HG02870 (cell line): ENCODE data around the gene POC1A.
"Not testable (repeated sequence)": the region's sequence is repeated elsewhere in the genome, so short reads cannot be mapped to it uniquely, and the experiment has no call there.

ENCODE experiments used
- ATAC-seq: cut with Tn5 transposase; IDR thresholded peaks from one replicate; pipeline ENCODE4 v1.9.1; 2021; ENCODE audit warnings: mild to moderate bottlenecking, moderate library complexity; ENCODE audit not compliant: unreplicated experiment

POC1A gene

DNA sequence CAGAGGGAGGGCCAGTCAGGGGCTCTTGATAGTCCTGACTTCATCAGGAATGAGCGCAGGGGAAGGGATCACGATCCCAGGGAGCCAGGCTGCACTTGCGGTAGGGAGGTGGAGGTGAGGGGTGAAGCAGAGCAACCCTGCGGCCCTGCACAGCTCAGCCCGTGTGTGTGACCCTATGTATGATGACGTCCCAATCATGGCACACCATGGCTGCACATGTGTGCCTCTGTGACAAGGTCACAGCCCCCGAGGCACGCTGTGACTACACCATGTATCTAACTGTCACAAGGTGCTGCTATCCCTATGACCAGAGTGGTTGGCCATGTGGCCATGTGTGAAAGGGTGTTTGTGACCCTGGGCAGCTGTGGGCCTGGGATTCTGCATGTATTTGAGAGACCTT lies 30.5 kb upstream of the POC1A start:
- no peak for ATAC-seq

DNA sequence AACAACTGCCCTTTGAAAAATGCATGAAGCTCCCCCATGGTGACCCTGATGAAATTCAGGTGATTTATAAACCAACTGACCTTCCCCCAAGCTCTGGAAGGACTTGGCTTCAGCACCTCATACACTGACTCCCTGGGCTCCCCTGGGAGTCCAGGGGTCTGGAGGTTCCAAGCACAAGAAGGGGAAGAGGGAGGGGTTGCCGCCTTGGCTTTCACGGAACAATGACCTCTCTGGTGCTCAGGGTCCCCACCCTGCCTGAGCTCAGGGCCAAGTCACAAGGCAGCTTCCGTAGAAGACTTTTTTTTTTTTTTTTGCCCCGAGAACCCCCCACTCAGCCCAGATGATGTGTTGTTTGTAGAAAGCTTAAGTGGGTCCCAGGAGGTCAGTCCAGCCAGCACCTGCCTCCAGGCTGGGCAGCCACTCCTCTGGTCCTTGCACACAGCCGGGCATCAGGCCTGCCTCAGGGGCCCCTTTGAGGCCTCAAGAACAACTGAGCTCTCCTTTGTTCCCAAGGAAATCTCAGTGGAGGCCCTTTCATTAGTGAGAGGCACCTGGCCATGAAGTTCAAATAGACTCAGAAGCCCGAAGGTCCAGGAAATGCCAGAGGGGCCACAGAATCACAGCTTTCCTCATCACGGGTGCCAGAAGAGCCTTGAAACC lies 29.7 kb upstream of the POC1A start:
- no peak for ATAC-seq

DNA sequence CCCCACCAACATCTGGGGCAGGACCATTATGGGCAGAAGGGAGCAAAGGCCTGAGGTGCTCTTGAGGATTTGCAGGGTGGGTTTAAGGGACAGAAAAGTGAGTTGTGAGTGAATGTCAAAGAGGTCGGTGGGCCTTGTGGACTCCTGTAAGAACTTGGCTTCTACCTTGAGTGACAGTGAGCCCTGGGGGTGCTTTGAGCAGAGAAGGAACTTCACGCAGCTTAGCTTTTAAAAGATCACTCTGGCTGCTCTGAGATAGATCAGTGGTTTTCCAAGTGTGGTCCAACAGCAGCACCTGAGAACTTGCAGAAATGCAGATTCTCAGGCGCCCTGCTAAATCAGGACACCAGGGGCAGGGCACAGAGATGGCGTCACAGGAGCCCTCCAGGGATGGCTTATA lies 28.5 kb upstream of the POC1A start:
- ATAC-seq, result no peak

DNA sequence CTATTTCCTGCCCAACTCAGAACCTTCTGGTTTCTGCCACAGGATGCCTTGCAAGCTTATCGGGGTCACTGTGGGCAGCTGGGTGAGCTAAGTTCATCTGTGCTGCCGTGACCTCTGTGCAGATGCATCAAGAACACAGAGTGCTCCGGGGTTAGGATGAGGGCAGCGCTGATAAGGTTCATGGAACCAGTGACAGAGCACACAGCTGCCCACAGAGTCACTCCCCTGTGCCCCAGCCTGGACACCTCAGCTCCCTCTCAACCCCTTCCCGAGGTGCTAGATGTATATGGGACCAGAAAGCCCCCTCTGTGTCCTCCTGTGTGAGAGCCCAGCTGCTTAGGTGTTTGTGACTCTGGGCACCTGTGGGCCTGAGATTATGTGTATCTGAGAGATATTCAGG lies 28.0 kb upstream of the POC1A start:
- no peak for ATAC-seq

DNA sequence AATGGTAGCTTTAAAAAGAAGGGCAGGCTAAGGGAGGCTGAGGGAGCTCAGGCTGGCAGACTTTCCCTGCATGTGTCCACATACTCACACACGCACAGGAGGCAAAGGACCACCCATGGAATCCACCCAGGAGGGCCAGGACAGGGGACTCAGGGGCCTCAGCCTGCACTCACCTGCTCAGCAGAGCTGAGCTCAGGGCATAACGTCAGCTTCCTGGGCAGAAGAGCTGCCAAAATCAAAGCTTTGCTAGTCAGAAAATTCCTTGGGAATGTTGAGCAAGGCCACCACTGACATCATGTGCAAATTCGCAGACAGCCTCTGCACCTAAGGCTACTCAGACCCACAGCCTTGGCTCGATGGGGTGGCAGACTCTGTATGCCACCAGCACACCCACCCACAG lies 27.3 kb upstream of the POC1A start:
- ATAC-seq, result no peak

DNA sequence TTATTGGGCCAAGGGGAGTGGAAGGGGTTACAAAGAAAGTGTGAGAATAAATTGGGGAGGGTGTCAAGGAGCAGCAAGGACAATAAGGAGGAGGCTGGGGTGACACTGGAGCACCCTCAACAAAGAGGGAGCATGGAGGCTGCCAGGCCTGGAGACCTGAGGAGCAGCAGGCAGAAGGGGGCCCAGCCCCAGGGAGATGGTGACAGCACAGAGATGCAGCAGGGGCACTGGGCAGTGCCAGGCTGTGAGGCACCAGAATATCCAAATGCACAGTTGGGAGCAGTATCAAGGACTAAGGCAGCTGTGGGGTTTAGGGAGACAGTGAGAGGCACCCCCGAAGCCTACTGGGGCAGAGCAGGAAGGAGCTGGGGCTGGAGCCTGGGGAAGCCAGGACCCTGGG lies 24.3 kb upstream of the POC1A start:
- ATAC-seq, result no peak

DNA sequence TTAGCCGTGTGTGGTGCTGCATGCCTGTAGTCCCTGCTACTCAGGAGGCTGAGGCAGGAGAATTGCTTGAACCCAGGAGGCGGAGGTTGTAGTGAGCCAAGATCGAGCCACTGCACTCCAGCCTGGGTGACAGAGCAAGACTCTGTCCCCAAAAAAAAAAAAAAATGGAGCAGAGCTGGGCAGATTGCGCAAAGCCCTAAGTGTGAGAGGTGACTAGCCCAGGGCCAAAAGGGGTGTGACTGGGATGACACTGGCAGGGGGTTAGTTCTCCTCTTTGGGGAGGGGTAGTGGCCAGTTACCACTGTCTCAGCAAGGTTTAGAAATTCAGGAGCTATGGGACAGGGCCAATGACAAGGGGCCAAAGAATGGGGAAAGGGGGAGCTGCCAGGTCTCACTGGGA lies 23.9 kb upstream of the POC1A start:
- not testable (repeated sequence) for ATAC-seq

DNA sequence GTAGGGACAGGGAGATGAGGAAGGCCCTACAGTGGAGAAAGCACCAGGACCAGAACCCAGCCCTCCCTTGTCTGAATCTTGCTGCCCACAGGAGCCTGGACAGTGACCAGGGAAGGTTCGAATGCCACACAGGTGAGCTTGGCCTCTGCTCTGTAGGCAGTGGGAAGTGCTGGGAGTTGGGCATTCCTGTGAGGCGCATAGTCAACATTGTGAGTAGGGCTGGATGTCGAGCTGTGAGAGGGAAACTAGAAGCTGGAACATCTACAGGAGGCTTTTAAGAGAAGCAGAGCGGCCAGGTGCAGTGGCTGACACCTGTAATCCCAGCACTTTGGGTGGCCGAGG lies 23.4 kb upstream of the POC1A start:
- no peak for ATAC-seq

DNA sequence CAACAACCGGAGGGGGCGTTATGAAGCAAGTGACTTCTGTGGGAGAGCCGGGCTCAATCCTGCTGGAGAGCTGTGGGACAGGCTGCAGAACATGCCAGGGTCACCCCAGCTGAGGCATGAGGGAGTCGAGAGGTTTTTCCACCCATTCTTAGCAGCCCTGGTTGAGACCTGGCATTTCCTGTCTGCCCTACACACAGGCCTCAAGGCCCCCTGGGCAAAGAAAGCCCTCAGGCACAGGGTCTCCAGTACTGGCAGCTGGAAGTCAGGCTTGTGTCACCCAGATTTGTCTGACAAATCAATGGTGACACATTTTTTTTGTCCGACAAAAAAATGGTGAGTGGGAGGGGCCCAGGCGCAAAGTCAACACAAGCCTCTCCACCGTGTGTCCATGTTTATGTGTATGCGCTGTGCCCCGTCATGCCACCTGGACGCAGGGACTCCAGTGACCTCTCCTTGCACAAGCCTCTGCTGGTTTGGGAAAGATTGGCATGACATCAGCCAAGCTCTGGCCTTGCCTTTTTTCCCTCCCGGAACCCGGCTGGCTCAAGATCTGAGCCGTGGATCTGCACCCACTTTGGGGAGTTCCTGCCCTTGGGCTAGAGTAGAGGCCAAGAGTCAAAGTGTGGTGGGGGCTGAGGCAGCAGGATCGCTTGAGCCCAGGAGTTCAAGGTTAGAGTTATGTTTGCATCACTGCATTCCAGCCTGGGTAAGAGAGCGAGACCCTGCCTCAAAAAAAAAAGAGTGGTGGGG lies 22.9 kb upstream of the POC1A start:
- no peak for ATAC-seq

DNA sequence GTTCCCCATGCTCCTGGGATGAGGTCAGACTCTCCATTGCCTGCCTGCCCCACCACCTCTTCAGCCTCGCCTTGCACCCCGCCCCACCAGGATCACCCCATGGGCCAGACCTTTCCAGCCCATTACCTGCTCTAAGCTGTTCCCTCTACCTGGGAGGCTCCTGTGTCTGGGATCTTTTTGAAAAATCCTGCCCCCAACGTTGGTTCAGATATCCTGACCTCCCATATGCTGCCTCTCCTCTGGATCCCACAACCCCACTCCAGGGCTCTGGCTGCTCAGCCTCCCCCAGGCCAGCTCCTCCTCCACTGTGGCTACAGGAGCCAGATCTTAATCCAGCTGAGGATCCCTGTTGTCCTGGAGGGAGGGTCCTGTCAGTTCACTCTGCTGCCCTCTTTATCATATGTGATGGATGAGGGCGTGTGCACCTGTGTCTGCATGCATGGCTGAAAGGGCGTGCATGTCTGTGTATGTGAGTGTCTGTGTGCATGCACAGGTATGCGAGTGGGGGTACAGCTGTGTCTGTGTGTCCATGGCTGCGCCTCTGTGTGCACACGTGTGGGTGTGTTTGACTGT lies 22.0 kb upstream of the POC1A start:
- ATAC-seq, result no peak

DNA sequence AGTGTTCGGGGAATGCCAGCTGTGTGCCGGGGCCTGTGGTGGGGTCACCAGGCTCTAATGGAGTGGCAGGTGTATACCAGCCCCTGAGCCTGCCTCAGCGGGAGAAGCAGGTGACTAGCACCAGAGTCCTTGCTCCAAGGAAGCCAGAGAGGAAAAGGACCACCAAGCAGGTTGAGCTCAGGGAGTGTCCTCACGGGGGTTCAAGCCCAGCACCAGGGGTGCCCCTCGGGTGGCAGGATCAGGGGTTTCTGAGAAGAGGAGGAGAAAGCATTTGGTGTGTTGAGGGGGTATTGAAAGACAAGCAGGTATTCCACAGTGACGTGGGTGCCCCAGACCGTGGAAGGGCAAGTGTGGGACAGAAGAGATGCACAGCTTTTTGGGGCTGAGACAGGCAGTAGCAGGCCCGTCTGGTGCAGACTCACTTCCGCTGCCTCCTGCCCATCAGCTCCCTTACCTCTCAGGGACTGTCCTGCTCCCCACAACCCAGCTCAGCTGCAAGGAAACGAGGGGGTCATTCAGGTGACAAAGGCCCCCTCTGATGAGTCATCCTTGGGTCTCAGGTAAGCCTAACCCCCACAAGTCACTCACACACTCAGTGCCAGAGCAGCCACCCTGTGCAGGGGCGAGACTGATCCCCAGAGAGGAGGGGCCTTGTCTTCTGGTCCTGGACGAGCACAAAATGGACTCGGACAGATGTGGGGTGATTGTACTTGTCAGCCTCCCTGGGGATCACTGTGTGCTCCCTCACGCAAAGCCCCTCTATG lies 21.4 kb upstream of the POC1A start:
- ATAC-seq, result no peak

DNA sequence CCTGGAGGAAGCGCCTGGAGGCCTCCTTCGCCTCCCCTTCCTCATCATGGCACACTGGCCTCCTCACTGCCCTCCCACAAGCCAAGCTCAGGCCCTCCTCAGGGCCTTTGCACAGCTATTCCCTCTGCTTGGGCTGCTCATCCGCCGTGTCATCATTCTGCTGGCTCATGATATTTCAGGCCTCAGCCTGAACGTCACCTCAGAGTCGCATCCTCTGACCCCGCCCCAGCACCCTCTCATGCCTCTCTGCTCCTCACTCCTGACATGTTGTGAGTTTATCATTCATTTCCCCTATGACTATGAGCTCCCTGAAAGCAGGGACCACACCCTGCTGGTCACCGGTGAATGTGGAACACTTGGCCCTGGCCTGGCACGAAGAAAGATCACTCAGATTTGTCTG lies 20.7 kb upstream of the POC1A start:
- ATAC-seq, result no peak

DNA sequence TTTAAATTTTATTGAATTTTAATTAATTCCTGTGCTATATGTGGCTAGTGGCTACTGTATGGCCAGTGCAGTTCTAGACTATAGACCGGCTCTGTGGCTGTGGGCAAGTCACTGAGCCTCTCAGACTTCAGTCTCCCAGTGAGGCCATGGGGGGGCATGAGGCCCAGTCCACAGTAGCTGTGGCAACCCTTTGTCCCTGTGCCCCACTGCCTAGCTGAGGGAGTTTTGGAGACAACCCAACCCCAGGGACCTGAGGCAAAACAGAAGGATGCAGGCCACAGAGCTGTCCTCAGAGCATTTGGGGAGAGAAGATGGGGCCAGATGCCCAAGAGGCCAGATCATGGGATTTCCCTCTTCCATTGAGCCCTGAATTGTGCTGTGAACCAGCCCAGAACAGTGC lies 18.9 kb upstream of the POC1A start:
- ATAC-seq, result no peak

DNA sequence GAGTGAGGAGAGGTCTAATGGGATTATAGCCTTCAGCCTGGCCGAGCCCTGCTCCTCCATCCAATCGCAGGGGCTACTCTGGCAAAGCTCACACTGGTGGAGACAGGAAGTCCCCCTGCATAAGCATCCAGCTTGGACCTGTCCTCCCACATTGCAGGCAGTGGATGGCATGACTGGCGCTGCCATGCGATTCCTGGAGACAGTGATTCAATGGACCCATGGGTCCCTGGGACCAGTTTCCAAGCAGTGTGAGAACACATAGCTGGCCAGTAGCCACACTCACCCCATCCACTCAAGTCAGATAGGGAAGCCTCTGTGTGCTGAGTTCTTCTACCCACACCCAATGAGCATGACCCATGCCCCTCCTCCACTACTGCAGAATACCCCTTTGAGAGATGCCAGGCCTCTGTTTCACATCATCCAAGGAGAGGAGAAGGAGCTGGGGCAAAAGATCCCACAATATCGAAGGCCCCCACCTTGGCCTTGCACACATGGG lies 18.1 kb upstream of the POC1A start:
- no peak for ATAC-seq

DNA sequence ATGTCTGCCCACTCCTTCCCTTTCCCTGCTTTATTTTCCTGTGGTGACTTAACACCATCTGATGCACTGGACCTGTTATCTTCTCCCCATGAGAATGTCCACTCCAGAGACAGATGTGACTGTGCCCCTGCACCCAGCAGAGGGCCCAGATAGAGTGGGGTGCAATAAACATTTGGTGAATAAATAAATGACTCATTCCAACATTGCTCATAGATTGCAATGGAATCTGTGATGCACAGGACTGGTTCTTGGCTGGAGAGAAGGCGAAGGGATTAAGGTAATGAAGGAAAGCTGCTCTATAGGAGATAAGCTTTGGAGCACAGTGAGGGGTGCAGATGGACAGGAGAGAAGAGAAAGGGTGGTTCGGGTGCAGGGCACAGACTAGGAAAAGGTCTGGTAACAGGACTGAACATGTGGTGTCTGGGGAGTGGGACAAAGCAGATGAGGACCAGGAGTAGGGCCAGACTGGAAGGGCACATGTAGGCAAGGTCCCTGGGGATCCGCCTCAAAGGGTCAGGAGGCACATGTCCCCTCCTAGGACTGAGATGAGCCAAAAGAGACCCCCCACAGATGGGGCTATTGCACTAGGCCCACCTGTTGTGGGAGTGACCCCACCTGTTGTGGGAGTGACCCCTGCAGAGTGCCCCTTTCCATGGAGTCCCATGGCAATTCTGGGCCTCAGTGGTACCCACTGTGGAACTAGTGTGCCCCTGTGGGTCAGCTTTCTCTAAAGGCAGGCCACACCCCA lies 17.5 kb upstream of the POC1A start:
- ATAC-seq, result no peak

DNA sequence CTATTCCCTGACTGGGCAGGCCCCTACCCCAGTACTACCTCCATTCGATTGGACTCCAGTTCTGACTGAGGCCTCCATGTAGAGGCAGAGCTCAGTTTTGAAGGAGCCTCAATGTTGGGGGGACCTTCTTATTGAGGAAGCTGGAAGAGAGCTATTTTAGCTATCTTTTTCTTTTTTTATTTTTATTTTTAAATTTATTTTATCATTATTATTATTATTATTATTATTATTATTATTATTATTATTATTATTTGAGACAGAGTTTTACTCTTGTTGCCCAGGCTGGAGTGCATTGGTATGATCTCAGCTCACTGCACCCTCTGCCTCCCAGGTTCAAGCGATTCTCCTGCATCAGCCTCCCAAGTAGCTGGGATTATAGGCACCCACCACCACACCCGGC lies 16.0 kb upstream of the POC1A start:
- not testable (repeated sequence) for ATAC-seq

DNA sequence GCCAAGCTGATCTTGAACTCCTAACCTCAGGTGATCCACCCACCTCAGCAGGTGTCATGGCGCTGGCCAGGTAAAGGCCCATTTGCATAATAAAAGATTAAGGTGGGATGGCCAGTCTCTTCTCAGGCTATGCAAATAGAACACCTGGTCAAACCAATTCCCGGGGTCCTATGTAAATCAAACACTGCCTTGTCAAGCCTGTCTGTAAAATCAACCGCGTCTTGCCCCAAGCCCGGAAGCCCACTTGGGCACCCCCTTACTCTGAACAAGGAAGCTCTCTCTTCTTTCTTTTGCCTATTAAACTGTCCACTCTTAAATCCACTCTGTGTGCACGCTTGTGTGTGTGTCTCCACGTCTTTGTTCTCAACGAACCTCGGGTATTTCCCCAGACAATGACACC lies 13.0 kb upstream of the POC1A start:
- ATAC-seq, result no peak

DNA sequence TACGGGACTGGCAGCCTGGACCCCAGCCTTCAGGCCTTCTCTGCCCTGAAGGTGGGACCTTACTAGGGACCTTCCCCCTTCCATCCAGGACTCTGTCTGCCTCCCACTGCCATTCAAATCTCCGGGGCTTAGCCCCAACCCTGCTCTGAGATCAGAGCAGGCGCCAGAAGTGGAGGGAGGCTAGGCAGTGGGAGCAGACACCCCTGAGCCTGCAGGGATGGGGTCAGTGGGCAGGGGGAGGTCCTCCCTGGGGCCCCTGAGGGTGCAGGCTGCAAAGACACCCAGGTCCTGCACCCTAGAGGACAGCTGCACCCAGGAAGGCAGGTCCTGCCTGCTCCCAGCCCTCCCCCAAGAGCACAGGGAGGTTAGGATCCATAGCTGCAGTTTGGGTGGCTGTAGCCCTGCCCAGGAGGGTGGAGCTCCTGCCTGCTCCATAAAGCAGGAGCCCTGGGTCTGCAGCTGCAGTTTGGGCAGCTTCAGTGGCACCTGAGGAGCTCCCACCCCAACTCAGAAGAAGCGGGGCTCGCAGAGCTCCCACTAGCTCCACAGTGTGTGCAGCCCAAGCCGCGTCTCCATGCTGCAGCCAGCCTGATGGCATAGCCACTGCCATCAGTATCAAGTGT lies 8.1 kb upstream of the POC1A start:
- ATAC-seq, result no peak

DNA sequence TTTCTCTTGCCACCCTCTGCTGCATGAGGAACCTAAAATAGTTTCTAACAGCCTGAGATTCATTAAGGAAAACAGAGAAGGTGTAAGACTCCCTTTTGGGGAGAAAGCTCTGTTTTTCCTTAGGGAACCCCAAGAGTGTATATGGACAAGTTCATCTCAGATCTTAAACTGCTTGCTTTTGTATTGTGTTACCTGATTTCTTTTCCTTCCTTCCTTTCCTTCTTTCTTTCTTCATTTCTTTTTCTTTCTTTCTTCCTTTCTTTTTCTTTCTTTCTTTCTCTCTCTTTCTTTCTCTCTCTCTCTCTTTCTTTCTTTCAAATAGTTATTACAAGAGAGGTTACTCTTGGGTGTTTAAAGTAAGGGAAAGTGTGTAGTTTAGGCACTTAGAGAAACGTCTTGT lies 5.3 kb upstream of the POC1A start:
- no peak for ATAC-seq

DNA sequence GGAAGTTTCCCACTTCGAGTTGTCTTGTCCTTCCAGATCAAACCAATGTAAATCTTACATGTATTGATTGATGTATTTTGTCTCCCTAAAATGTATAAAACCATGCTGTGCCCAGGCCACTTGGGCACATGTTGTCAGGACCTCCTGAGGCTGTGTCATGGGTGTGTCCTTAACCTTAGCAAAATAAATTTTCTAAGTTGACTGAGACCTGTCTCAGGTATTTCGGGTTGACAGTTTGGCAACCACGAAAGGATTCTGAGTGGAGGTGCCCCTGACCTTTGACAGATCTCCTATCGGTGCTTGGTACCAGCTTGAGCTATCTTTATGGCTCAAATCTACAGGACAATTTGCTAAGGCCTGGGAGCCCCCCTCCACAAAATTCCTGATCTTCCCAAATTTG lies 1.7 kb upstream of the POC1A start:
- ATAC-seq, result no peak
